HG03565 (cell line): ENCODE data around the gene FOCAD.
"Not testable (repeated sequence)": the region's sequence is repeated elsewhere in the genome, so short reads cannot be mapped to it uniquely, and the experiment has no call there.

ENCODE experiments used
- ATAC-seq: cut with Tn5 transposase; IDR thresholded peaks from one replicate; pipeline ENCODE4 v1.9.1; 2021; ENCODE audit warnings: mild to moderate bottlenecking, moderate library complexity; ENCODE audit not compliant: unreplicated experiment

Gene FOCAD

GRCh38 chr9:20684035-20684874 is at the start of gene FOCAD:
FOCAD (plus strand) TSS chr9:20684259; CDS start chr9:20715354, 31,095 bp downstream.
- ATAC-seq = peak; percentile 96

- no peak for ATAC-seq
Observed at GRCh38 chr9:20634895-20635294, 49.2 kb upstream of the FOCAD start.

- ATAC-seq = no peak
Observed at GRCh38 chr9:20636888-20637440, 47.1 kb upstream of the FOCAD start.

DNA sequence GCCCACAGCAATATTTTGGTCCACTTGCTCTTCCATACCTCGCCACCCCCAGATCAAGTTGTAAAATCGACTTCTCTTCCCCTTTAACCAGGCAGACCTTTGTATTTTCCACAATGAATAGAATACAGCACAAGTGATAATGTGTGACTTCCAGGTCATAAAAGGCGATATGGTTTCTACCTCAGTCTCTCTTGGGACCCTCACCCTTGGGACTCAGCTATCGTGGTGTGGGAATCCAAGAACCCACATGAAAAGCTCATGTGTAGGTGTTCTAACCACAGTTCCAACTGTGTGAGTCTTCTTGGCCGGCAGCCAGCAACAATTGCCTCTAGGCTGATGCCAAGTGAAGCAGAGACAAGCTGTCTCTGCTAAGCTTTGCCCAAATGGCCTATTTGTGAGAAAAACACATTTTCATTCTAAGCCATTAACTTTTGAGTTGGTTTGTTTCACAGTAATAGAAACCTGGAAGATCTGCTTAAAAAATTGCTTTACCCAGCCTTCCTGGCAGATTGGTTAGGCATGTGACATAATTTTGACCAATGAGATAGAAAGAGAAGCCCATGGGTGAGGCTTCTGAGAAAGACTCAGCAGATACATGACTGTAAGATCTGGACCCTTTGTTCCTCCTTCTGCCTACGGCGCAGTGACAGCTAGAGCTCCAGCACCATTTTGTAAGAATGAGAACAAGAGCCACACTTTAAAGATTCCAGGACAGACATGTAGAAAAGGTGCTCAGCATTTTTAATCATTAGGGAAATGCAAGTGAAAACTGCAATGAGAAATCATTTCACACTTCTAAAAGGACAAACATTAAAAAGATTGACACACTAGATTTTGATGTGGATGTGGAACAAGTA is 43.5 kb upstream of the FOCAD start:
- ATAC-seq = peak; percentile 88

GRCh38 chr9:20642045-20642444 is 42.0 kb upstream of the FOCAD start:
- no peak for ATAC-seq

DNA sequence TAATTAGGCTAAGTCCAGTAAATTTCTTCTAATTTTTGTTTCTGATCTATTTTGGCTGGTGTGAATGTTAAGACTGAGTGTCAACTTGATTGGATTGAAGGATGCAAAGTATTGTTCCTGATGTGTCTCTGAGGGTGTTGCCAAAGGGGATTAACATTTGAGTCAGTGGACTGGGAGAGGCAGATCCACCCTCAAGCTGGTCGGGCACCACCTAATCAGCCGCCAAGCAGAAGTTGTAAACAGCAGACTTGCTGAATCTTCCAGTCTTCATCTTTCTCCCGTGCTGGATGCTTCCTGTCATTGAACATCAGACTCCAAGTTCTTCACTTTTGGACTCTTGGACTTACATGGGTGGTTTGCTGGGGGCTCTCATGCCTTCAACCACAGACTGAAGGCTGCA is 40.4 kb upstream of the FOCAD start:
- no peak for ATAC-seq

DNA sequence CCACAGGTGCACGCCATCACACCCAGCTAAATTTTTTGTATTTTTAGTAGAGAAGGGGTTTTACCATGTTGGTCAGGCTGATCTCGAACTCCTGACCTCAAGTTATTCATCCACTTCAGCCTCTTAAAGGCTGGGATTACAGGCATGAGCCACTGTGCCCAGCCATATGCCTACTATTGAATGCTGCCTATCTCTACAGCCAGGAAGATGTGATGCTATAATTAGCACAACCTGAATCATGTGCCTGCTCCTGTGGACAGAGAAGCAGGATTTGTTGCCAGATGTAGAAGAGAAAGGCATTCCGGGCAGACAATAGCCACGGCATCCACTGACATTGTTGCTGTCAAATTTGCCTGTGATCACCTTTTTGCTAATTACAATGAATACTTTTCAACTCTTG is 37.4 kb upstream of the FOCAD start:
- ATAC-seq = no peak

GRCh38 chr9:20649381-20649780 is 34.7 kb upstream of the FOCAD start:
- no peak for ATAC-seq

DNA sequence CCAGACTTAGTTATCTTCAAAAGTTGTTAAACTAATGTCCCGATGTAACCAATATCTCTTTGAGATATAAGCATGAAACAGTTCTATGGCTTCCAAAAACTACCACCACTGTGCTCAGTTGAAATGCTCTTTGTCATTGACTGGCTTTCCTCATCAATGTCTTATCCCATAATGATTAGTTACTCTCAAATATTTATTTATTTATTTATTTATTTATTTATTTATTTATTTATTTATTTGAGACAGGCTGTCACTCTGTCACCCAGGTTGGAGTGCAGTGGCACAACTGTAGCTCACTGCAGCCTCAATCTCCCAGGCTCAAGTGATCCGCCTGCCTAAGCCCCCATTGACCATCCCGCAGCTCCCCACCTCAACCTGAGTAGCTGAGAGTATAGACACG is 33.7 kb upstream of the FOCAD start:
- no peak for ATAC-seq

DNA sequence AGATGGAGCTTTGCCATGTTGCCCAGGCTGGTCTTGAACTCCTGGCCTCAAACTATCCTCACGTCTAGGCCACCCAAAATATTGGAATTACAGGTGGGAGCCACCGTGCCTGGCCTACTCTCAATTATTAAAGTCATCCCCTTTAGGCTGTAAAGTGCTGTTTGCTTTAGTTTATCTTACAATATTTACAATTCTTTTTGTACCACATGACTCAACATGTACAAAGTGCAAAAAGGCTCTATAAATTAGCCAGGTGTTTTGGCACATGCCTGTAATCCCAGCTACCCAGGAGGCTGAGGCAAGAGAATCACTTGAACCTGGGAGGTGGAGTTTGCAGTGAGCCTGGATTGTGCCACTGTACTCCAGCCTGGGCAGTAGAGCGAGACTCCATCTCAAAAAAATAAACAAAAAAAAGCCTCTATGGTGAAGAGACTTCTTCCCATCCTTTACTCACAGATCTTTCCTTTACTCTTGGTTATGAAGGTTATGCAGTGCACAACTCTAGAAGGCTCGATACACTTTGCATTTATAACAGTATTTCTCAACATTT is 33.2 kb upstream of the FOCAD start:
- ATAC-seq = no peak

GRCh38 chr9:20651939-20652338 is 32.1 kb upstream of the FOCAD start:
- ATAC-seq = no peak

DNA sequence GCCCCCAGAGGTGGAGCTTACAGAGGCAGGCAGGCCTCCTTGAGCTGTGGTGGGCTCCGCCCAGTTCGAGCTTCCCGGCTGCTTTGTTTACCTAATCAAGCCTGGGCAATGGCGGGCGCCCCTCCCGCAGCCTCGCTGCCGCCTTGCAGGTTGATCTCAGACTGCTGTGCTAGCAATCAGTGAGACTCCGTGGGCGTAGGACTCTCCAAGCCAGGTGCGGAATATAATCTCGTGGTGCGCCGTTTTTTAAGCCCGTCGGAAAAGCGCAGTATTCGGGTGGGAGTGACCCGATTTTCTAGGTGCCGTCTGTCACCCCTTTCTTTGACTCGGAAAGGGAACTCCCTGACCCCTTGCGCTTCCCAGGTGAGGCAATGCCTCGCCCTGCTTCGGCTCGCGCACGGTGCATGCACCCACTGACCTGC is 25.8 kb upstream of the FOCAD start:
- not testable (repeated sequence) for ATAC-seq

- ATAC-seq = no peak
Observed at GRCh38 chr9:20658677-20659473, 25.2 kb upstream of the FOCAD start.

- no peak for ATAC-seq
Observed at GRCh38 chr9:20659474-20659967, 24.5 kb upstream of the FOCAD start.

- no peak for ATAC-seq
Observed at GRCh38 chr9:20662156-20662555, 21.9 kb upstream of the FOCAD start.

GRCh38 chr9:20663133-20663532 is 20.9 kb upstream of the FOCAD start:
- no peak for ATAC-seq

DNA sequence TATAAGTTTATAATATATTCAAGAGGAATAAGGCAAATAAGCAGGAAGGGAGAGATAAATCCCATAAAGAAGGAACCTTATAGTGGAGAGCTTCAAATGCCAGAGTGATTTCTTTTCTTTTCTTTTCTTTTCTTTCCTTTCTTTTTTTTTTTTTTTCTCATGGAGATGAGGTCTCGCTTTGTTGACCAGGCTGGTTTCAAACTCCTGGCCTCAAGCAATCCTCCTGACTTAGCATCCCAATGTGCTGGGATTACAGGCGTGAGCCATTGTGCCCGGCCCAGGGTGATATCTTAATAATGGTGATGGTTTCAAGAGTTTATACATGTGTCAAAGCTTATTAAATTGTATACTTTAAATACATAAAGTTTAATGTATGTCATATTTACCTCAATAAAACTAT is 19.6 kb upstream of the FOCAD start:
- no peak for ATAC-seq

GRCh38 chr9:20670395-20670794 is 13.7 kb upstream of the FOCAD start:
- no peak for ATAC-seq

GRCh38 chr9:20671635-20672034 is 12.4 kb upstream of the FOCAD start:
- no peak for ATAC-seq

DNA sequence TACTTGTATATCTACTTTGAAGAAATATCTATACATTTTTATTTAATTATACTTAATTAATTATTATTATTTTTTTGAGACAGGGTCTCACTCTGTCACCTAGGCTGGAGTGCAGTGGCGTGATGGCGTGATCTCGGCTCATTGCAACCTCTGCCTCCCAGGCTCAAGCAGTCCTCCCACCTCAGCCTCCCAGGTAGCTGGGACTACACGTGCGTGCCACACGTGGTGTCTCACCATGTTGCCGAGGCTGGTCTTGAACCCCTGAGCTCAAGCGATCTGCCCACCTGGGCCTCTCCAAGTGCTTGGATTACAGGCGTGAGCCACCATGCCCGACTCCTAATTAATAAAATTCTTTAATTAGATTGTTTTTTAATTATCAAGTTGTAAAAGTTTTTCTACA is 10.5 kb upstream of the FOCAD start:
- ATAC-seq = not testable (repeated sequence)
